Cardiac muscle cell (in vitro differentiated cells and primary cell): ENCODE measurements around the gene MT3. TPM values are rescaled to one million over a fixed set of nuclear protein-coding genes. Genes with fewer than 3 reads are reported as not detected.

Source experiments
- DNase-seq, 2 donors: peaks; one replicate each; pipeline versions ENCODE4 v3.0.0 to v3.0.0-alpha.2; 2010 to 2017; ENCODE audit warnings: low read depth in 1 of 2, low spot score in 1 of 2
- H3K27ac ChIP-seq: fragments of 200-600 bp; sonication (generic); 2 replicates; pipeline ENCODE4 v1.5.1; 2016
- H3K27me3 ChIP-seq: fragments of 200-600 bp; sonication (generic); 2 replicates; pipeline ENCODE4 v1.6.0; 2016; ENCODE audit warnings: control low read depth
- H3K36me3 ChIP-seq: fragments of 200-600 bp; sonication (generic); 2 replicates; pipeline ENCODE4 v1.5.1; 2016; ENCODE audit warnings: control low read depth
- H3K4me1 ChIP-seq: fragments of 200-600 bp; sonication (generic); 2 replicates; pipeline ENCODE4 v1.8.1; 2017; ENCODE audit warnings: low read depth, mild to moderate bottlenecking, mixed run types
- H3K4me3 ChIP-seq: fragments of 200-600 bp; sonication (generic); 2 replicates; pipeline ENCODE4 v1.5.1; 2016; ENCODE audit warnings: mild to moderate bottlenecking
- H3K9me3 ChIP-seq: fragments of 200-600 bp; sonication (generic); 2 replicates; pipeline ENCODE4 v1.5.1; 2017; ENCODE audit warnings: low read depth, mild to moderate bottlenecking, control low read depth
- CTCF ChIP-seq: IDR thresholded peaks from 2 replicates; pipeline ENCODE4 v1.5.1; 2012; ENCODE audit warnings: low read depth, mild to moderate bottlenecking, low read length
- polyA plus RNA-seq: library from polyadenylated mRNA; unstranded; fragments of >200 nt; fragmentation: Nextera tagmentation; extraction: Ambion mirVana; gene quantifications from 2 replicates; pipeline ENCODE4 v1.2.1, GENCODE V29; 2016
- total RNA-seq: library from RNA; depleted of rRNA; stranded (reverse); fragments of >200 nt; gene quantifications from 2 replicates; pipeline ENCODE4 v1.2.3, GENCODE V29; 2016

The MT3 gene
- total and polyA plus RNA-seq, 2 experiments from 2014 or later = 1.0 TPM; not detected in 1

- H3K27me3 ChIP-seq = peaks cover 94% of the 10 kb centered on the region
- H3K27ac ChIP-seq = no peak overlapping the region
- TF ChIP-seq CTCF = no peak
- peak in 1 of 2 donors; percentile 58 for DNase-seq
- peaks cover 11% of the 10 kb centered on the region for H3K4me1 ChIP-seq
- no peaks in the 10 kb centered on the region for H3K36me3 ChIP-seq
- no peaks in the 10 kb centered on the region for H3K9me3 ChIP-seq
- H3K4me3 ChIP-seq = no peak overlapping the region
Measured at GRCh38 chr16:56611281-56611833, 22.0 kb downstream of the MT3 start.

- Histone ChIP-seq H3K27ac (no peak overlapping the region), H3K4me1 (peaks cover 9% of the 10 kb centered on the region), H3K4me3 (no peak overlapping the region), H3K9me3 (no peaks in the 10 kb centered on the region), H3K27me3 (peaks cover 100% of the 10 kb centered on the region), H3K36me3 (no peaks in the 10 kb centered on the region)
- no peak for TF ChIP-seq CTCF
- no peak for DNase-seq
Measured at GRCh38 chr16:56613706-56614105, 24.4 kb downstream of the MT3 start.

DNA sequence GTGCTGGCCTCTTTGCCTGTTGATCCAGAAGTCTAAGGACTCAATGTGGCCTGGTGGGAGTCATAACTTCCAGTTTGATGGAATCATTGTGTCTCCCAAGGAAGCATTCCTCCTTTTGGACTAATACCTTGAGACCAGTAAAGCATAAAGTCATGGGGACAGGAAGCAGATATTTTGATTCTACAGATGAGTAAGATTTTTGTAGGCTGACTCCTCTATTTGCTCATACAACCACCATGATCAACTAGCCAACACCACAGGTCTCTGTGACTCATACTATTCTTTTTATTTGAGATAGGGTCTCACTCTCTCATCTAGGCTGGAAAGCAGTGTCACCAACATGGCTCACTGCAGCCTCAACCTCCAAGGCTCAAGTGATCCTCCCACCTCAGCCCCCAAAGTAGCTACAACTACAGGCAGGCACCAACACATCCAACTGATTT, 25.2 kb downstream of the MT3 start:
- Histone ChIP-seq H3K9me3 (no peaks in the 10 kb centered on the region), H3K27ac (no peak overlapping the region), H3K4me1 (peaks cover 5% of the 10 kb centered on the region), H3K36me3 (no peaks in the 10 kb centered on the region), H3K27me3 (peaks cover 100% of the 10 kb centered on the region), H3K4me3 (no peak overlapping the region)
- no peak for TF ChIP-seq CTCF
- DNase-seq = no peak

DNA sequence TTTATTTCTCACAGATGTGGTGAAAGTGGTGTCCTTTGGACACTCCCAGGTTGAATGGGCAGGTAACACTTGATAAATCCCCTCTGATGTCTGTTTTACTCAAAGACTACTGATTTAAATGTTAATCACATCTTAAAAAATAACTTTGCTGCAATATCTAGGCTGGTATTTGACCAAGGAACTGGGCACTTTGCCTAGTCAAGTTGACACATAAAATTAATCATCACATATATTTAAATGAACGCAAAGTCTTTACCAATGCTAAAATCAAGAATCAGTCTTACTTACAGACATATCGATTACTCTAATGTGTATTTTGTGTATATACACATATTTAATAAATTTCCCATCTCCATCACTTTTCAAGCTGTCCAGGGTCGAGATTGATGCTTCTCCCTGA, 26.0 kb downstream of the MT3 start:
- no peaks in the 10 kb centered on the region for H3K36me3 ChIP-seq
- no peak overlapping the region for H3K4me3 ChIP-seq
- DNase-seq = peak in 1 of 2 donors; percentile 31
- no peak for TF ChIP-seq CTCF
- no peak overlapping the region for H3K27ac ChIP-seq
- H3K9me3 ChIP-seq = no peaks in the 10 kb centered on the region
- H3K27me3 ChIP-seq = peaks cover 100% of the 10 kb centered on the region
- H3K4me1 ChIP-seq = no peaks in the 10 kb centered on the region

GRCh38 chr16:56616608-56617211, 27.4 kb downstream of the MT3 start:
- no peaks in the 10 kb centered on the region for H3K36me3 ChIP-seq
- no peaks in the 10 kb centered on the region for H3K4me1 ChIP-seq
- no peak overlapping the region for H3K27ac ChIP-seq
- no peak for TF ChIP-seq CTCF
- H3K4me3 ChIP-seq = no peak overlapping the region
- H3K27me3 ChIP-seq = peaks cover 94% of the 10 kb centered on the region
- DNase-seq = no peak
- no peaks in the 10 kb centered on the region for H3K9me3 ChIP-seq
